PC-9 (cell line): Measurements from ENCODE around the gene ZNF665. TPM values are rescaled to one million over a fixed set of nuclear protein-coding genes. Genes with fewer than 3 reads are reported as not detected.
"Not testable (repeated sequence)": the region's sequence is repeated elsewhere in the genome, so short reads cannot be mapped to it uniquely, and the experiment has no call there.

ENCODE experiments used
- Bru-seq: library from RNA; stranded (reverse); fragments of 400-500 nt; gene quantifications from one replicate; lab custom pipeline; 2021; lab: Mats Ljungman, UMichigan
- BruChase-seq, 2 experiments: library from RNA; stranded (reverse); fragments of 400-500 nt; gene quantifications; one replicate each; lab custom pipeline; 2021; lab: Mats Ljungman, UMichigan
- BruUV-seq: library from RNA; stranded (reverse); fragments of 400-500 nt; replicated peaks from 2 replicates; lab custom pipeline; 2021; lab: Mats Ljungman, UMichigan
- CTCF ChIA-PET: fragments of 300-600 bp; sonication (Branson Sonifier 250); formaldehyde crosslinking; loops from one replicate; lab custom pipeline; 2022; ENCODE audit warnings: antibody characterized with exemption; lab: Charles Lee
- POLR2A ChIA-PET: fragments of 300-600 bp; sonication (Branson Sonifier 250); formaldehyde crosslinking; loops from one replicate; lab custom pipeline; 2022; ENCODE audit warnings: antibody characterized with exemption; ENCODE audit not compliant: unreplicated experiment; lab: Charles Lee
- DNase-seq, 2 experiments: peaks; one replicate each; pipeline versions ENCODE4 v3.0.0 to v3.0.0-alpha.2; 2015 to 2022; ENCODE audit warnings: mixed read lengths in 1 of 2
- H2AFZ ChIP-seq: fragments of 200-600 bp; sonication (generic); 2 replicates; pipeline ENCODE4 v1.8.1; 2017; ENCODE audit warnings: antibody characterized with exemption
- H3F3A ChIP-seq: fragments of 200-600 bp; sonication (generic); 2 replicates; pipeline ENCODE4 v1.8.1; 2017; ENCODE audit warnings: antibody characterized with exemption, mild to moderate bottlenecking, low read depth; ENCODE audit not compliant: insufficient read depth
- H3K27ac ChIP-seq: fragments of 200-600 bp; sonication (generic); 2 replicates; pipeline ENCODE4 v1.6.1; 2016; ENCODE audit warnings: mixed run types
- H3K27me3 ChIP-seq: fragments of 200-600 bp; sonication (generic); 2 replicates; pipeline ENCODE4 v1.6.1; 2016; ENCODE audit warnings: low read depth, mixed run types; ENCODE audit not compliant: insufficient read depth
- H3K36me3 ChIP-seq: fragments of 200-600 bp; sonication (generic); 2 replicates; pipeline ENCODE4 v1.6.1; 2016; ENCODE audit warnings: low read depth, mixed run types
- H3K4me1 ChIP-seq: fragments of 200-600 bp; sonication (generic); replicated peaks from 2 replicates; pipeline ENCODE4 v1.6.1; 2016; ENCODE audit warnings: mixed run types; ENCODE audit not compliant: insufficient read depth
- H3K4me2 ChIP-seq: fragments of 200-600 bp; sonication (generic); 2 replicates; pipeline ENCODE4 v1.6.1; 2017; ENCODE audit warnings: mixed run types
- H3K4me3 ChIP-seq: fragments of 200-600 bp; sonication (generic); 2 replicates; pipeline ENCODE4 v1.6.1; 2016; ENCODE audit warnings: mixed run types
- H3K79me2 ChIP-seq: fragments of 200-600 bp; sonication (generic); 2 replicates; pipeline ENCODE4 v1.6.1; 2017; ENCODE audit warnings: low read depth, mixed run types
- H3K9me2 ChIP-seq: fragments of 200-600 bp; sonication (generic); 2 replicates; pipeline ENCODE4 v1.8.1; 2017; ENCODE audit warnings: mild to moderate bottlenecking; ENCODE audit not compliant: insufficient read depth
- H3K9me3 ChIP-seq: fragments of 200-600 bp; sonication (generic); 2 replicates; pipeline ENCODE4 v1.8.1; 2016; ENCODE audit warnings: low read depth; ENCODE audit not compliant: insufficient read depth
- H4K20me1 ChIP-seq: fragments of 200-600 bp; sonication (generic); 2 replicates; pipeline ENCODE4 v1.8.1; 2017; ENCODE audit not compliant: insufficient read depth
- CTCF ChIP-seq: fragments of 200-600 bp; sonication (generic); conservative IDR thresholded peaks from 2 replicates; pipeline ENCODE4 v1.6.1; 2017; ENCODE audit warnings: mixed run types, antibody characterized with exemption, mild to moderate bottlenecking, moderate library complexity
- EZH2 ChIP-seq: fragments of 200-600 bp; sonication (generic); IDR thresholded peaks from 2 replicates; pipeline ENCODE4 v1.8.0; 2017; ENCODE audit warnings: antibody characterized with exemption, low read depth
- intact Hi-C: fragments of 100-400 bp; cut with micrococcal nuclease; formaldehyde crosslinking; loops from one replicate; pipeline ENCODE4 v1.10.0; 2022; ENCODE audit not compliant: unreplicated experiment
- long read RNA-seq: library from polyadenylated mRNA; stranded (forward); transcript quantifications from one replicate; pipeline ENCODE4 v2.0.0, GENCODE V29; 2022
- total RNA-seq: library from RNA; stranded (reverse); gene quantifications from 2 replicates; pipeline ENCODE4 v1.2.3, GENCODE V29; 2021

ZNF665 gene
- total RNA-seq (6.8 and 11.2 TPM in 2 replicates), Bru-seq, nascent RNA (percentile 56 among the genes with signal in this experiment), BruChase-seq, experiment 1, labeled RNA remaining after a 2-hour chase (percentile 47 among the genes with signal in this experiment), BruChase-seq, experiment 2, labeled RNA remaining after a 6-hour chase (percentile 45 among the genes with signal in this experiment)
- long read RNA-seq, partial matches to known transcripts = 0 of 8 reads
- long read RNA-seq, other reads (novel, unspliced or antisense) = 7 of 8 reads

- peak; percentile 78 to 81 for DNase-seq
- H3K9me2 ChIP-seq = no peaks in the 10 kb centered on the region
- no peaks in the 10 kb centered on the region for H3K79me2 ChIP-seq
- CTCF ChIA-PET = interaction anchor here (0.7 kb wide), 1 partner anchor 308 kb away, joined by 7 read pairs; no protein-coding TSS in a partner anchor
- H3K27me3 ChIP-seq = no peaks in the 10 kb centered on the region
- peaks cover 30% of the 10 kb centered on the region; the same call in 1 of the 2 replicates for H3F3A ChIP-seq
- peak within 1 kb of the TSS; percentile 85 for H3K4me2 ChIP-seq
- H3K4me3 ChIP-seq = peak within 1 kb of the TSS; percentile 84
- H3K27ac ChIP-seq = peak within 1 kb of the TSS; percentile 43
- POLR2A ChIA-PET = no interaction called here
- H3K36me3 ChIP-seq = peaks cover 13% of the 10 kb centered on the region; the same call in 1 of the 2 replicates
- peaks cover 20% of the 10 kb centered on the region for H3K9me3 ChIP-seq
- peaks cover 8% of the 10 kb centered on the region for H3K4me1 ChIP-seq
- BruUV-seq = TSS peak; percentile 90
- no peaks in the 10 kb centered on the region for H4K20me1 ChIP-seq
- intact Hi-C loops = loop anchor here (10.0 kb wide), 3 partner anchors 172 to 842 kb away; partner anchors contain the start of genes ZNF525 and ZNF888
- no peak for TF ChIP-seq CTCF
- TF ChIP-seq EZH2 = no peak
- H2AFZ ChIP-seq = peak within 1 kb of the TSS; percentile 100
Observed at GRCh38 chr19:53192771-53193534, at the start of gene ZNF665. ZNF665 (minus strand) TSS chr19:53193358; CDS start chr19:53182898, 10,460 bp downstream.

GRCh38 chr19:53237114-53237777 lies 44.1 kb upstream of the ZNF665 start:
- DNase-seq = no peak
- H3F3A ChIP-seq = no peaks in the 10 kb centered on the region
- H4K20me1 ChIP-seq = no peaks in the 10 kb centered on the region
- no peaks in the 10 kb centered on the region for H3K27me3 ChIP-seq
- no peaks in the 10 kb centered on the region for H3K4me1 ChIP-seq
- intact Hi-C loops = no loop called here
- ChIA-PET POLR2A (no interaction called here), CTCF (no interaction called here)
- H3K36me3 ChIP-seq = 0 out of 2 replicates have a peak, but pooled peaks cover 4% of the 10 kb centered on the region
- no peaks in the 10 kb centered on the region for H3K79me2 ChIP-seq
- no TSS peak for BruUV-seq
- no peak overlapping the region for H2AFZ ChIP-seq
- no peak overlapping the region for H3K4me3 ChIP-seq
- peaks cover 37% of the 10 kb centered on the region for H3K9me3 ChIP-seq
- no peaks in the 10 kb centered on the region for H3K9me2 ChIP-seq
- H3K27ac ChIP-seq = no peak overlapping the region
- no peak for TF ChIP-seq CTCF
- TF ChIP-seq EZH2 = no peak
- H3K4me2 ChIP-seq = no peak overlapping the region

- CTCF ChIA-PET = no interaction called here
- no TSS peak for BruUV-seq
- intact Hi-C loops = no loop called here
- Histone ChIP-seq H3K36me3 (no peaks in the 10 kb centered on the region), H3K9me2 (no peaks in the 10 kb centered on the region), H3K4me3 (no peak overlapping the region), H3K4me2 (no peak overlapping the region), H3K27me3 (no peaks in the 10 kb centered on the region), H2AFZ (no peak overlapping the region), H3K27ac (no peak overlapping the region), H4K20me1 (no peaks in the 10 kb centered on the region), H3K4me1 (no peaks in the 10 kb centered on the region), H3K79me2 (no peaks in the 10 kb centered on the region), H3K9me3 (peaks cover 35% of the 10 kb centered on the region), H3F3A (no peaks in the 10 kb centered on the region)
- DNase-seq = no peak
- TF ChIP-seq EZH2 (no peak), CTCF (no peak)
- POLR2A ChIA-PET = no interaction called here
Observed at GRCh38 chr19:53224606-53225005, 31.4 kb upstream of the ZNF665 start.

- DNase-seq, H3K4me2 ChIP-seq, H3F3A ChIP-seq, H3K79me2 ChIP-seq, CTCF ChIA-PET, BruUV-seq, POLR2A ChIA-PET, H3K36me3 ChIP-seq, H3K4me3 ChIP-seq, H3K4me1 ChIP-seq, H3K9me2 ChIP-seq, H2AFZ ChIP-seq, H4K20me1 ChIP-seq, intact Hi-C loops, H3K27me3 ChIP-seq, H3K27ac ChIP-seq: not testable (repeated sequence)
- peaks cover 38% of the 10 kb centered on the region for H3K9me3 ChIP-seq
Observed at GRCh38 chr19:53222716-53223115, 29.6 kb upstream of the ZNF665 start.
